Large intestine (tissue), 3 donors: ENCODE measurements around the gene ARHGEF6. TPM values are rescaled to one million over a fixed set of nuclear protein-coding genes. Genes with fewer than 3 reads are reported as not detected.

ENCODE experiments used
- DNase-seq, 2 donors: peaks; one replicate each; pipeline versions ENCODE4 v3.0.0 to v3.0.0-alpha.2; 2013
- H3K27ac ChIP-seq: one replicate; pipeline ENCODE4 v1.5.1; 2013; ENCODE audit warnings: low read length
- H3K27me3 ChIP-seq: 2 replicates; pipeline ENCODE4 v1.6.1; 2013; ENCODE audit warnings: low read length; ENCODE audit not compliant: control insufficient read depth, insufficient read depth
- H3K36me3 ChIP-seq: 2 replicates; pipeline ENCODE4 v1.6.1; 2013; ENCODE audit warnings: low read length; ENCODE audit not compliant: control insufficient read depth, insufficient read depth
- H3K4me1 ChIP-seq: one replicate; pipeline ENCODE4 v1.6.1; 2013; ENCODE audit warnings: low read length; ENCODE audit not compliant: control insufficient read depth, insufficient read depth
- H3K4me3 ChIP-seq: one replicate; pipeline ENCODE4 v1.5.1; 2013; ENCODE audit warnings: low read length
- H3K9me3 ChIP-seq: one replicate; pipeline ENCODE4 v1.6.1; 2013; ENCODE audit warnings: mild to moderate bottlenecking, low read depth, low read length, moderate library complexity; ENCODE audit not compliant: control insufficient read depth
- WGBS: methylation state at CpG from one replicate; pipeline ENCODE4 v1.1.5; 2013; ENCODE audit warnings: low lambda C conversion rate; ENCODE audit not compliant: insufficient coverage; 5-methylcytosine and 5-hydroxymethylcytosine counted together
- polyA plus RNA-seq: library from polyadenylated mRNA; unstranded; fragments of 120-200 nt; gene quantifications from one replicate; pipeline ENCODE4 v1.2.1, GENCODE V29; 2013

ARHGEF6 gene
- polyA plus RNA-seq, 1 donor: 8.7 TPM

- DNase-seq: no peak
- no peak overlapping the region for H3K27ac ChIP-seq
- no peak overlapping the region for H3K4me3 ChIP-seq
- H3K36me3 ChIP-seq: no peaks in the 10 kb centered on the region
- H3K4me1 ChIP-seq: no peaks in the 10 kb centered on the region
- H3K27me3 ChIP-seq: no peaks in the 10 kb centered on the region
- H3K9me3 ChIP-seq: no peaks in the 10 kb centered on the region
- WGBS: no CpG with 5 or more reads among the region's 2 CpGs
Measured at GRCh38 chrX:136625246-136625645, 155.5 kb downstream of the ARHGEF6 start.

- Histone ChIP-seq H3K27me3 (no peaks in the 10 kb centered on the region), H3K36me3 (no peaks in the 10 kb centered on the region), H3K4me1 (no peaks in the 10 kb centered on the region), H3K27ac (no peak overlapping the region), H3K4me3 (no peak overlapping the region), H3K9me3 (no peaks in the 10 kb centered on the region)
- no CpG with 5 or more reads among the region's 1 CpG for WGBS
- DNase-seq: no peak
Measured at GRCh38 chrX:136623396-136623795, 157.3 kb downstream of the ARHGEF6 start.

GRCh38 chrX:136622568-136622967 is 158.2 kb downstream of the ARHGEF6 start:
- DNase-seq: no peak
- Histone ChIP-seq H3K4me3 (no peak overlapping the region), H3K36me3 (no peaks in the 10 kb centered on the region), H3K27me3 (no peaks in the 10 kb centered on the region), H3K4me1 (no peaks in the 10 kb centered on the region), H3K9me3 (no peaks in the 10 kb centered on the region), H3K27ac (no peak overlapping the region)
- WGBS: no CpG with 5 or more reads among the region's 4 CpGs

GRCh38 chrX:136620780-136621179 is 160.0 kb downstream of the ARHGEF6 start:
- H3K27me3 ChIP-seq: no peaks in the 10 kb centered on the region
- DNase-seq: no peak
- H3K36me3 ChIP-seq: no peaks in the 10 kb centered on the region
- no peak overlapping the region for H3K4me3 ChIP-seq
- no peaks in the 10 kb centered on the region for H3K9me3 ChIP-seq
- H3K27ac ChIP-seq: no peak overlapping the region
- H3K4me1 ChIP-seq: no peaks in the 10 kb centered on the region

- no CpG with 5 or more reads among the region's 14 CpGs for WGBS
- Histone ChIP-seq H3K4me3 (no peak overlapping the region), H3K4me1 (no peaks in the 10 kb centered on the region), H3K9me3 (no peaks in the 10 kb centered on the region), H3K36me3 (no peaks in the 10 kb centered on the region), H3K27ac (no peak overlapping the region), H3K27me3 (no peaks in the 10 kb centered on the region)
- DNase-seq: no peak
Measured at GRCh38 chrX:136619899-136620505, 160.7 kb downstream of the ARHGEF6 start.

- Histone ChIP-seq H3K9me3 (no peaks in the 10 kb centered on the region), H3K4me1 (no peaks in the 10 kb centered on the region), H3K36me3 (no peaks in the 10 kb centered on the region), H3K27me3 (no peaks in the 10 kb centered on the region), H3K4me3 (no peak overlapping the region), H3K27ac (no peak overlapping the region)
- DNase-seq: no peak
- no CpG with 5 or more reads among the region's 6 CpGs for WGBS
Measured at GRCh38 chrX:136616987-136617685, 163.6 kb downstream of the ARHGEF6 start.

Other genes starting within 250 kb of the ARHGEF6 start
- gene VGLL1, start 248.7 kb downstream of the ARHGEF6 start, polyA plus RNA-seq: not detected
- gene CD40LG, start 132.8 kb downstream of the ARHGEF6 start, polyA plus RNA-seq: 0.81 TPM
- 255 TPM for gene RBMX, start 99.8 kb upstream of the ARHGEF6 start, polyA plus RNA-seq